BLaER1 treated with 17β-estradiol and CSF1 and Interleukin-3, amounts not matched to agents 10 nM and 100 nM (cell line): ENCODE measurements around the gene ASB7.

Source experiments
- H3K27ac ChIP-seq, 11 experiments: shearing (Covaris generic); formaldehyde crosslinking; 2 replicates each; pipeline ENCODE4 v1.8.1; 2022
- H3K27me3 ChIP-seq, 11 experiments: shearing (Covaris generic); formaldehyde crosslinking; 2 replicates each; pipeline ENCODE4 v1.8.1; 2022
- H3K36me3 ChIP-seq, 11 experiments: shearing (Covaris generic); formaldehyde crosslinking; 2 replicates each; pipeline ENCODE4 v1.8.1; 2022
- H3K4me1 ChIP-seq, 10 experiments: shearing (Covaris generic); formaldehyde crosslinking; 2 replicates each; pipeline ENCODE4 v1.8.1; 2022
- H3K4me2 ChIP-seq, 11 experiments: shearing (Covaris generic); formaldehyde crosslinking; 2 replicates each; pipeline ENCODE4 v1.8.1; 2022
- H3K4me3 ChIP-seq, 10 experiments: shearing (Covaris generic); formaldehyde crosslinking; 2 replicates each; pipeline ENCODE4 v1.8.1; 2022
- H3K9ac ChIP-seq, 11 experiments: shearing (Covaris generic); formaldehyde crosslinking; 2 replicates each; pipeline ENCODE4 v1.8.1; 2022
- H3K9me3 ChIP-seq, 11 experiments: shearing (Covaris generic); formaldehyde crosslinking; replicated peaks in 1 of 11; 2 replicates each; pipeline ENCODE4 v1.8.1; 2022
- H4K20me1 ChIP-seq, 11 experiments: shearing (Covaris generic); formaldehyde crosslinking; 2 replicates each; pipeline ENCODE4 v1.8.1; 2022
- Cebpa-rat ChIP-seq, 11 experiments: shearing (Covaris generic); IDR thresholded peaks; 2 replicates each; pipeline ENCODE4 v1.8.1; 2022

Gene ASB7

GRCh38 chr15:100593431-100593830 is 9.0 kb upstream of the ASB7 start:
- Histone ChIP-seq H3K36me3 (peaks cover 35 to 71% (median 51%) of the 10 kb centered on the region in 11 experiments), H3K4me2 (no peak overlapping the region), H3K9ac (no peak overlapping the region), H4K20me1 (peaks cover 0 to 20% (median 5%) of the 10 kb centered on the region in 11 experiments; a peak in 10 of 22 replicates), H3K27me3 (no peaks in the 10 kb centered on the region), H3K4me3 (no peak overlapping the region), H3K27ac (no peak overlapping the region), H3K9me3 (peaks cover 41 to 53% (median 51%) of the 10 kb centered on the region in 11 experiments), H3K4me1 (peaks cover 12 to 27% (median 16%) of the 10 kb centered on the region in 10 experiments)
- no peak for TF ChIP-seq Cebpa-rat (IDR thresholded peaks at IDR 0.05)

GRCh38 chr15:100595964-100596363 is 6.4 kb upstream of the ASB7 start:
- H4K20me1 ChIP-seq, result peaks cover 0 to 20% (median 5%) of the 10 kb centered on the region in 11 experiments; a peak in 10 of 22 replicates
- peaks cover 20 to 50% (median 26%) of the 10 kb centered on the region in 10 experiments for H3K4me1 ChIP-seq
- TF ChIP-seq Cebpa-rat (IDR thresholded peaks at IDR 0.05), result no peak
- no peak overlapping the region for H3K4me3 ChIP-seq
- peaks cover 15 to 28% (median 26%) of the 10 kb centered on the region in 11 experiments for H3K9me3 ChIP-seq
- H3K9ac ChIP-seq, result no peak overlapping the region
- H3K27me3 ChIP-seq, result no peaks in the 10 kb centered on the region
- H3K4me2 ChIP-seq, result peak overlapping the region in 3 of 11 experiments; percentile 57 to 81 (median 68); a peak in 5 of 22 replicates
- peaks cover 10 to 45% (median 26%) of the 10 kb centered on the region in 11 experiments; a peak in 21 of 22 replicates for H3K36me3 ChIP-seq
- H3K27ac ChIP-seq, result peak overlapping the region in 3 of 11 experiments; percentile 31 to 62 (median 56); a peak in 6 of 22 replicates

- peaks cover 24 to 50% (median 30%) of the 10 kb centered on the region in 10 experiments for H3K4me1 ChIP-seq
- peak overlapping the region; percentile 12 to 81 (median 57) for H3K4me2 ChIP-seq
- H3K27me3 ChIP-seq, result no peaks in the 10 kb centered on the region
- peaks cover 0 to 20% (median 5%) of the 10 kb centered on the region in 11 experiments; a peak in 10 of 22 replicates for H4K20me1 ChIP-seq
- peak overlapping the region in 1 of 10 experiments; percentile 5; a peak in 2 of 20 replicates for H3K4me3 ChIP-seq
- peaks cover 7 to 20% (median 18%) of the 10 kb centered on the region in 11 experiments for H3K9me3 ChIP-seq
- H3K9ac ChIP-seq, result peak overlapping the region in 3 of 11 experiments; percentile 11 to 18 (median 14); a peak in 1 of 22 replicates
- H3K27ac ChIP-seq, result peak overlapping the region in 3 of 11 experiments; percentile 31 to 62 (median 56); a peak in 5 of 22 replicates
- peak in 1 of 11 experiments; percentile 9; a peak in 1 of 22 replicates for TF ChIP-seq Cebpa-rat (IDR thresholded peaks at IDR 0.05)
- H3K36me3 ChIP-seq, result peaks cover 3 to 37% (median 22%) of the 10 kb centered on the region in 11 experiments; a peak in 20 of 22 replicates
Observed at GRCh38 chr15:100596792-100597191, 5.6 kb upstream of the ASB7 start.

- peaks cover 24 to 50% (median 30%) of the 10 kb centered on the region in 10 experiments for H3K4me1 ChIP-seq
- H3K4me3 ChIP-seq, result no peak overlapping the region
- H3K9me3 ChIP-seq, result peaks cover 0 to 11% (median 7%) of the 10 kb centered on the region in 11 experiments; a peak in 13 of 22 replicates
- peak overlapping the region in 2 of 11 experiments; percentile 31 to 56; a peak in 2 of 22 replicates for H3K27ac ChIP-seq
- peak overlapping the region in 5 of 11 experiments; percentile 57 to 81 (median 68); a peak in 5 of 22 replicates for H3K4me2 ChIP-seq
- H3K27me3 ChIP-seq, result no peaks in the 10 kb centered on the region
- no peak overlapping the region for H3K9ac ChIP-seq
- H3K36me3 ChIP-seq, result peaks cover 0 to 26% (median 13%) of the 10 kb centered on the region in 11 experiments; a peak in 15 of 22 replicates
- no peak for TF ChIP-seq Cebpa-rat (IDR thresholded peaks at IDR 0.05)
- peaks cover 0 to 20% (median 5%) of the 10 kb centered on the region in 11 experiments; a peak in 10 of 22 replicates for H4K20me1 ChIP-seq
Observed at GRCh38 chr15:100597862-100598261, 4.5 kb upstream of the ASB7 start.

- Histone ChIP-seq H3K9me3 (peaks cover 0 to 9% (median 2%) of the 10 kb centered on the region in 11 experiments; a peak in 7 of 22 replicates), H3K27ac (0 out of 22 replicates have a peak overlapping the region, but pooled peaks of 1 of the 11 experiments have one; percentile 6), H3K9ac (no peak overlapping the region), H3K4me3 (no peak overlapping the region), H3K4me2 (peak overlapping the region in 1 of 11 experiments; percentile 22; a peak in 1 of 22 replicates), H3K36me3 (peaks cover 0 to 20% (median 13%) of the 10 kb centered on the region in 11 experiments; a peak in 14 of 22 replicates), H3K27me3 (no peaks in the 10 kb centered on the region), H3K4me1 (peaks cover 28 to 53% (median 35%) of the 10 kb centered on the region in 10 experiments), H4K20me1 (peaks cover 0 to 20% (median 5%) of the 10 kb centered on the region in 11 experiments; a peak in 10 of 22 replicates)
- no peak for TF ChIP-seq Cebpa-rat (IDR thresholded peaks at IDR 0.05)
Observed at GRCh38 chr15:100598655-100599054, 3.7 kb upstream of the ASB7 start.

GRCh38 chr15:100601163-100601562 is 1.2 kb upstream of the ASB7 start:
- no peak for TF ChIP-seq Cebpa-rat (IDR thresholded peaks at IDR 0.05)
- Histone ChIP-seq H3K36me3 (peaks cover 4 to 22% (median 15%) of the 10 kb centered on the region in 11 experiments; a peak in 18 of 22 replicates), H4K20me1 (peaks cover 0 to 13% (median 4%) of the 10 kb centered on the region in 11 experiments; a peak in 8 of 22 replicates), H3K27me3 (no peaks in the 10 kb centered on the region), H3K4me2 (peak overlapping the region; percentile 83 to 95 (median 92)), H3K4me3 (peak overlapping the region; percentile 74 to 95 (median 84)), H3K9me3 (no peaks in the 10 kb centered on the region), H3K4me1 (peaks cover 35 to 64% (median 43%) of the 10 kb centered on the region in 10 experiments), H3K9ac (peak overlapping the region; percentile 77 to 90 (median 84)), H3K27ac (peak overlapping the region; percentile 51 to 85 (median 75))

DNA sequence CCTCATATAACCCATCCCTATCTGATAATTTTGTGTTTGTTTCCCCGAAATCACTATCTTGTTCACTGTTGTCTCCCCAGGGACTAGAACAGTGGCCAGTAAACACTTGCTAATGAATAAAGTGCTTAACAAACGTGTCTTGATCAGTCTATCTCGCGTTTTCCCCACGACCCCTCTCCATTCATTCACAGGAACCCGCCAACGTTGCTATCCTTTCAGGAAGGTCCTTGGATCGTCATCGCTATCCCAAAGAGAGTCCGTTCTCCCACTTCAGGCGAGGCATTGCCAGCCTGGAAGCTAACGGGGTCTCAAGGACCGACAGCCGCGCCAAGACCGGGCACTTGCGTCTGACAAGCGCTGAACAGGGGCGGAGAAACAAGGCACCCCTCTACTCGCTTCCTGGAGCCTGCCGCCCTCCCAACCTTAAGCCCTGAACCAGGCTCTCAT is 749 bp upstream of the ASB7 start:
- peaks cover 0 to 10% (median under 1%) of the 10 kb centered on the region in 11 experiments; a peak in 7 of 22 replicates for H4K20me1 ChIP-seq
- peak overlapping the region; percentile 77 to 90 (median 84) for H3K9ac ChIP-seq
- no peak for TF ChIP-seq Cebpa-rat (IDR thresholded peaks at IDR 0.05)
- peak overlapping the region; percentile 51 to 85 (median 75) for H3K27ac ChIP-seq
- H3K4me1 ChIP-seq, result peaks cover 31 to 59% (median 39%) of the 10 kb centered on the region in 10 experiments
- H3K4me3 ChIP-seq, result peak overlapping the region; percentile 74 to 95 (median 84)
- H3K36me3 ChIP-seq, result peaks cover 5 to 27% (median 20%) of the 10 kb centered on the region in 11 experiments; a peak in 19 of 22 replicates
- H3K9me3 ChIP-seq, result no peaks in the 10 kb centered on the region
- peak overlapping the region; percentile 83 to 95 (median 92) for H3K4me2 ChIP-seq
- H3K27me3 ChIP-seq, result no peaks in the 10 kb centered on the region

- Histone ChIP-seq H3K4me2 (peak overlapping the region; percentile 69 to 90 (median 79)), H3K27me3 (no peaks in the 10 kb centered on the region), H3K9ac (peak overlapping the region; percentile 78 to 91 (median 86)), H3K4me1 (peaks cover 22 to 47% (median 29%) of the 10 kb centered on the region in 10 experiments), H3K27ac (peak overlapping the region; percentile 58 to 88 (median 81)), H3K9me3 (no peaks in the 10 kb centered on the region), H3K36me3 (peaks cover 13 to 40% (median 33%) of the 10 kb centered on the region in 11 experiments; a peak in 19 of 22 replicates), H3K4me3 (peak overlapping the region; percentile 74 to 95 (median 86)), H4K20me1 (peaks cover 0 to 22% (median 4%) of the 10 kb centered on the region in 11 experiments; a peak in 8 of 22 replicates)
- no peak for TF ChIP-seq Cebpa-rat (IDR thresholded peaks at IDR 0.05)
Observed at GRCh38 chr15:100602823-100603393, 519 bp downstream of the ASB7 start.
